ENCODE measurements around the gene GPRC5C. TPM values are rescaled to one million over a fixed set of nuclear protein-coding genes. Genes with fewer than 3 reads are reported as not detected.

Gene GPRC5C
- total and polyA plus RNA-seq, 2 of the 13 experiments (the other 11 are each of a cell fraction or from before 2014, with no cell fraction given): 85.6 to 300 TPM

GRCh38 chr17:74442670-74443515, 11.0 kb downstream of the GPRC5C start (continued):
- TF ChIP-seq TRIM24 (CRISPR knock-in tag; IDR thresholded peaks at IDR 0.05) (peak; percentile 45; the same call in 1 of the 2 replicates), ZNF326 (CRISPR knock-in tag; IDR thresholded peaks at IDR 0.05; ENCODE audit: borderline replicate concordance) (no peak; the same call in 1 of the 2 replicates), ZNF792 (CRISPR knock-in tag; IDR thresholded peaks at IDR 0.05) (peak; percentile 86), DNMT1 (CRISPR knock-in tag; IDR thresholded peaks at IDR 0.05) (no peak), GPN1 (CRISPR knock-in tag; IDR thresholded peaks at IDR 0.05; ENCODE audit: borderline replicate concordance) (no peak), ZSCAN29 (CRISPR knock-in tag; conservative IDR thresholded peaks at IDR 0.05) (peak; percentile 75), ZNF577 (CRISPR knock-in tag; IDR thresholded peaks at IDR 0.05; ENCODE audit: borderline replicate concordance, low read depth) (no peak), GABPB1 (CRISPR knock-in tag; IDR thresholded peaks at IDR 0.05) (peak; percentile 78), ZFP82 (CRISPR knock-in tag; IDR thresholded peaks at IDR 0.05; ENCODE audit: borderline replicate concordance) (no peak; the same call in 1 of the 2 replicates), SIN3B (IDR thresholded peaks at IDR 0.05; ENCODE audit: low read length) (peak; percentile 38; the same call in 1 of the 2 replicates), NFKB2 (CRISPR knock-in tag; IDR thresholded peaks at IDR 0.05; ENCODE audit: borderline replicate concordance) (peak; percentile 86; the same call in 1 of the 2 replicates), ZNF775 (CRISPR knock-in tag; IDR thresholded peaks at IDR 0.05; ENCODE audit: borderline replicate concordance) (peak; percentile 53; the same call in 1 of the 2 replicates), ZNF800 (CRISPR knock-in tag; IDR thresholded peaks at IDR 0.05) (peak; percentile 77), RFXAP (CRISPR knock-in tag; IDR thresholded peaks at IDR 0.05; ENCODE audit: borderline replicate concordance) (peak; percentile 89), SAP130 (CRISPR knock-in tag; IDR thresholded peaks at IDR 0.05; ENCODE audit: low read depth) (peak; percentile 96), GATAD2A (CRISPR knock-in tag; IDR thresholded peaks at IDR 0.05) (peak; percentile 99), ZNF317 (CRISPR knock-in tag; IDR thresholded peaks at IDR 0.05) (peak; percentile 31), ONECUT2 (CRISPR knock-in tag; IDR thresholded peaks at IDR 0.05) (peak; percentile 97), HNRNPLL (IDR thresholded peaks at IDR 0.05; ENCODE audit: low read depth, low read length, poor library complexity, severe bottlenecking) (peak; percentile 61), ZSCAN30 (CRISPR knock-in tag; IDR thresholded peaks at IDR 0.05) (no peak), ZNF484 (CRISPR knock-in tag; IDR thresholded peaks at IDR 0.05; ENCODE audit: borderline replicate concordance, low read depth) (no peak), ZNF264 (CRISPR knock-in tag; IDR thresholded peaks at IDR 0.05) (0 out of 2 replicates have a peak, but pooled peaks have one; percentile 10), ZNF773 (CRISPR knock-in tag; IDR thresholded peaks at IDR 0.05; ENCODE audit: borderline replicate concordance) (no peak), KLF16 (CRISPR knock-in tag; IDR thresholded peaks at IDR 0.05) (peak in 1 of 2 experiments; percentile 88; a peak in 2 of 4 replicates), U2AF2 (IDR thresholded peaks at IDR 0.05; ENCODE audit: low read depth, low read length) (peak; percentile 72; the same call in 1 of the 2 replicates), POLR2AphosphoS2 (IDR thresholded peaks at IDR 0.05; ENCODE audit: low read depth, low read length) (no peak; the same call in 1 of the 2 replicates), GFI1 (CRISPR knock-in tag; IDR thresholded peaks at IDR 0.05; ENCODE audit: borderline replicate concordance) (peak; percentile 84; the same call in 1 of the 2 replicates), MIER3 (CRISPR knock-in tag; IDR thresholded peaks at IDR 0.05; ENCODE audit: borderline replicate concordance) (peak; percentile 99), ZNF20 (CRISPR knock-in tag; IDR thresholded peaks at IDR 0.05) (no peak), FLYWCH1 (CRISPR knock-in tag; IDR thresholded peaks at IDR 0.05) (0 out of 2 replicates have a peak, but pooled peaks have one; percentile 59)

Measured in HepG2 (cell line).